ENCODE data around the gene SIRT1. TPM values are rescaled to one million over a fixed set of nuclear protein-coding genes. Genes with fewer than 3 reads are reported as not detected.

The SIRT1 gene
- total RNA-seq (2011; cell fraction: chromatin; rRNA removed; ENCODE audit: low replicate concordance): 9.5 and 26.7 TPM in 2 replicates
- total RNA-seq (2011; cell fraction: nucleolus; rRNA removed): 5.5 and 7.5 TPM in 2 replicates
- total RNA-seq (2011; cell fraction: nucleoplasm; rRNA removed): 10.4 and 18.1 TPM in 2 replicates
- total RNA-seq (2014; rRNA removed): 13.2 and 13.6 TPM in 2 replicates
- 21.6 and 23.2 TPM in 2 replicates for total RNA-seq (2014; rRNA removed; fragmentation: Illumina TruSeq; extraction: Trizol)
- 18.6 and 19.9 TPM in 2 replicates for total RNA-seq (2015; rRNA removed; fragmentation: Illumina TruSeq; extraction: Trizol)
- total RNA-seq (2021): 20.9 and 25.8 TPM in 2 replicates
- polyA plus RNA-seq (2011; rRNA removed): 13.5 and 17.2 TPM in 2 replicates
- 2.7 and 6.2 TPM in 2 replicates for polyA plus RNA-seq (2011; cell fraction: cytosol; rRNA removed)
- polyA plus RNA-seq (2011; cell fraction: nucleus; rRNA removed): 4.8 and 5.7 TPM in 2 replicates
- 14.0 and 15.7 TPM in 2 replicates for polyA plus RNA-seq (2012)
- 22.3 and 25.8 TPM in 2 replicates for polyA plus RNA-seq (2014; fragmentation: Illumina TruSeq; extraction: Trizol)
- polyA plus RNA-seq (2014; fragmentation: Nextera tagmentation; extraction: Ambion mirVana): 1 to 10 TPM; 7.8 to 8.8 TPM
- polyA plus RNA-seq (2014; rRNA removed): 18.2 and 19.1 TPM in 2 replicates
- polyA minus RNA-seq (2011; rRNA and poly(A)+ RNA removed): 14.2 and 15.7 TPM in 2 replicates
- polyA minus RNA-seq (2011; cell fraction: cytosol; rRNA and poly(A)+ RNA removed): 6.1 and 7.1 TPM in 2 replicates
- polyA minus RNA-seq (2011; cell fraction: nucleus; rRNA and poly(A)+ RNA removed): 3.9 and 7.0 TPM in 2 replicates
- Bru-seq, nascent RNA: percentile 86 among the genes with signal in this experiment
- BruChase-seq, experiment 1, labeled RNA remaining after a 2-hour chase: percentile 91 among the genes with signal in this experiment
- BruChase-seq, experiment 2, labeled RNA remaining after a 6-hour chase: percentile 91 among the genes with signal in this experiment
- long read RNA-seq, experiment 1, full-length matches to known transcripts: 110 of 132 reads
- long read RNA-seq, experiment 1, partial matches to known transcripts: 7 of 132 reads
- long read RNA-seq, experiment 1, other reads (novel, unspliced or antisense): 15 of 132 reads
- long read RNA-seq, experiment 2, partial matches to known transcripts: 0 of 6 reads
- long read RNA-seq, experiment 2, other reads (novel, unspliced or antisense): 6 of 6 reads
- long read RNA-seq, experiment 3, partial matches to known transcripts: 0 of 1 reads
- long read RNA-seq, experiment 3, other reads (novel, unspliced or antisense): 1 of 1 reads

DNA sequence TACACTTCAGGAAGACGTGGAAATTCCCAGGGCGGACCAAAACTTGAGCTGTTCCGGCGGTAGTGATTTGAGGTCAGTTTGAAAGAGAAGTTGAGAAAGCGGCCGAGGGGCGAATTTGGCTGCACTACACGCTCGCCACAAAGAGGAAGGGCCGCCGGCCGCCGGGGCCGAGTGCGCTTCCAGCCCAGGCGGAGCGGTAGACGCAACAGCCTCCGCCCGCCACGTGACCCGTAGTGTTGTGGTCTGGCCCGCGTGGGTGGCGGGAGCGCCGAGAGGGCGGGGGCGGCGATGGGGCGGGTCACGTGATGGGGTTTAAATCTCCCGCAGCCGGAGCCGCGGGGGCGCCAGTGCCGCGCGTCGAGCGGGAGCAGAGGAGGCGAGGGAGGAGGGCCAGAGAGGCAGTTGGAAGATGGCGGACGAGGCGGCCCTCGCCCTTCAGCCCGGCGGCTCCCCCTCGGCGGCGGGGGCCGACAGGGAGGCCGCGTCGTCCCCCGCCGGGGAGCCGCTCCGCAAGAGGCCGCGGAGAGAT, at the start of gene SIRT1:
TSS of gene SIRT1 (plus strand) at position 344 of the 529 bp plus-strand sequence. CDS start at position 410, 66 bp downstream.
- no TSS peak for BruUV-seq (replicated peaks)
- 0% methylated on average over 31 of the region's 62 CpGs for WGBS (ENCODE audit: insufficient coverage, low coverage, missing lambda C conversion rate)
- in situ Hi-C loops (cut with MboI): no loop called here
- TF ChIP-seq FUS (optimal IDR thresholded peaks at IDR 0.05; ENCODE audit: low read depth, low read length) (peak; percentile 49), NCOA1 (IDR thresholded peaks at IDR 0.05; ENCODE audit: low read depth) (peak; percentile 30; the same call in 1 of the 2 replicates), SIN3A (IDR thresholded peaks at IDR 0.05; ENCODE audit: borderline replicate concordance in 2 of 2, control insufficient read depth in 1 of 2, low read depth in 2 of 2, low read length in 2 of 2) (peak; percentile 92; a peak in 3 of 4 replicates), ZBTB17 (CRISPR knock-in tag; IDR thresholded peaks at IDR 0.05) (peak; percentile 42; the same call in 1 of the 2 replicates), ZEB2 (IDR thresholded peaks at IDR 0.05) (peak; percentile 62; the same call in 1 of the 2 replicates), ZNF507 (tag; conservative IDR thresholded peaks at IDR 0.05) (no peak), TEAD4 (IDR thresholded peaks at IDR 0.05; ENCODE audit: low read length) (peak; percentile 89), TEAD4 (CRISPR knock-in tag; IDR thresholded peaks at IDR 0.05; ENCODE audit: borderline replicate concordance) (no peak), C11orf30 (IDR thresholded peaks at IDR 0.05; ENCODE audit: low read depth) (0 out of 2 replicates have a peak, but pooled peaks have one; percentile 34), POLR2G (IDR thresholded peaks at IDR 0.05; ENCODE audit: low read depth, low read length) (peak; percentile 98)
- TF ChIP-seq, protein P1, sequence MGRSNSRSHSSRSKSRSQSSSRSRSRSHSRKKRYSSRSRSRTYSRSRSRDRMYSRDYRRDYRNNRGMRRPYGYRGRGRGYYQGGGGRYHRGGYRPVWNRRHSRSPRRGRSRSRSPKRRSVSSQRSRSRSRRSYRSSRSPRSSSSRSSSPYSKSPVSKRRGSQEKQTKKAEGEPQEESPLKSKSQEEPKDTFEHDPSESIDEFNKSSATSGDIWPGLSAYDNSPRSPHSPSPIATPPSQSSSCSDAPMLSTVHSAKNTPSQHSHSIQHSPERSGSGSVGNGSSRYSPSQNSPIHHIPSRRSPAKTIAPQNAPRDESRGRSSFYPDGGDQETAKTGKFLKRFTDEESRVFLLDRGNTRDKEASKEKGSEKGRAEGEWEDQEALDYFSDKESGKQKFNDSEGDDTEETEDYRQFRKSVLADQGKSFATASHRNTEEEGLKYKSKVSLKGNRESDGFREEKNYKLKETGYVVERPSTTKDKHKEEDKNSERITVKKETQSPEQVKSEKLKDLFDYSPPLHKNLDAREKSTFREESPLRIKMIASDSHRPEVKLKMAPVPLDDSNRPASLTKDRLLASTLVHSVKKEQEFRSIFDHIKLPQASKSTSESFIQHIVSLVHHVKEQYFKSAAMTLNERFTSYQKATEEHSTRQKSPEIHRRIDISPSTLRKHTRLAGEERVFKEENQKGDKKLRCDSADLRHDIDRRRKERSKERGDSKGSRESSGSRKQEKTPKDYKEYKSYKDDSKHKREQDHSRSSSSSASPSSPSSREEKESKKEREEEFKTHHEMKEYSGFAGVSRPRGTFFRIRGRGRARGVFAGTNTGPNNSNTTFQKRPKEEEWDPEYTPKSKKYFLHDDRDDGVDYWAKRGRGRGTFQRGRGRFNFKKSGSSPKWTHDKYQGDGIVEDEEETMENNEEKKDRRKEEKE (IDR thresholded peaks at IDR 0.05; ENCODE audit: borderline replicate concordance in 1 of 2, control insufficient read depth in 1 of 2, low read depth in 2 of 2, low read length in 1 of 2): 0 out of 4 replicates have a peak, but pooled peaks of 1 of the 2 experiments have one; percentile 62
- TF ChIP-seq, protein P2, sequence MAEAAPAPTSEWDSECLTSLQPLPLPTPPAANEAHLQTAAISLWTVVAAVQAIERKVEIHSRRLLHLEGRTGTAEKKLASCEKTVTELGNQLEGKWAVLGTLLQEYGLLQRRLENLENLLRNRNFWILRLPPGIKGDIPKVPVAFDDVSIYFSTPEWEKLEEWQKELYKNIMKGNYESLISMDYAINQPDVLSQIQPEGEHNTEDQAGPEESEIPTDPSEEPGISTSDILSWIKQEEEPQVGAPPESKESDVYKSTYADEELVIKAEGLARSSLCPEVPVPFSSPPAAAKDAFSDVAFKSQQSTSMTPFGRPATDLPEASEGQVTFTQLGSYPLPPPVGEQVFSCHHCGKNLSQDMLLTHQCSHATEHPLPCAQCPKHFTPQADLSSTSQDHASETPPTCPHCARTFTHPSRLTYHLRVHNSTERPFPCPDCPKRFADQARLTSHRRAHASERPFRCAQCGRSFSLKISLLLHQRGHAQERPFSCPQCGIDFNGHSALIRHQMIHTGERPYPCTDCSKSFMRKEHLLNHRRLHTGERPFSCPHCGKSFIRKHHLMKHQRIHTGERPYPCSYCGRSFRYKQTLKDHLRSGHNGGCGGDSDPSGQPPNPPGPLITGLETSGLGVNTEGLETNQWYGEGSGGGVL (CRISPR knock-in tag; IDR thresholded peaks at IDR 0.05): no peak

More for the DNA sequence above, at the start of gene SIRT1:
- ChIA-PET CTCF (ENCODE audit: low intra/inter-chr PET ratio) (no interaction called here), POLR2A (interaction anchor here (0.7 to 2.1 kb wide), 10 partner anchors 9 to 1063 kb away, joined by 3 to 10 read pairs (median 4); partner anchors contain the start of genes HNRNPH3 and PBLD)
- Histone ChIP-seq H3K9me3 (replicated peaks; ENCODE audit: control insufficient read depth, insufficient read depth, low read depth, low read length) (no peaks in the 10 kb centered on the region), H3K9ac (ENCODE audit: insufficient read depth in 1 of 2, low read depth in 2 of 2, low read length in 2 of 2) (peak within 1 kb of the TSS; percentile 79 to 95), H2AFZ (ENCODE audit: low read depth, low read length) (peak within 1 kb of the TSS; percentile 98), H4K20me1 (replicated peaks; ENCODE audit: control insufficient read depth, insufficient read depth, low read length) (no peaks in the 10 kb centered on the region), H3K27ac (ENCODE audit: extremely low read depth, low read depth, low read length) (peak within 1 kb of the TSS; percentile 92), H3K4me1 (replicated peaks in 1 of 2; ENCODE audit: control insufficient read depth in 2 of 2, insufficient read depth in 2 of 2, low read length in 2 of 2) (peaks cover 9 to 16% of the 10 kb centered on the region in 2 experiments; a peak in 4 of 5 replicates), H3K4me2 (ENCODE audit: insufficient read depth, low read length) (peak within 1 kb of the TSS; percentile 93), H3K27me3 (ENCODE audit: control insufficient read depth in 2 of 2, insufficient read depth in 2 of 2, low read length in 2 of 2) (no peaks in the 10 kb centered on the region), H3K79me2 (ENCODE audit: control insufficient read depth, insufficient read depth, low read length) (peaks cover 46% of the 10 kb centered on the region), H3K9me1 (ENCODE audit: control insufficient read depth, insufficient read depth, low read length) (no peaks in the 10 kb centered on the region), H3K36me3 (ENCODE audit: control insufficient read depth, insufficient read depth, low read length) (peaks cover 26% of the 10 kb centered on the region), H3K4me3 (peak within 1 kb of the TSS; percentile 72)
- intact Hi-C loops (cut with micrococcal nuclease): loop anchor here (10.0 kb wide), 1 partner anchor 190 kb away; the partner anchor contains the start of gene HERC4
- peak; percentile 91 for ATAC-seq
- peak; percentile 6 for FAIRE-seq
- DNase-seq (ENCODE audit: extremely low read depth in 1 of 4, low spot score in 3 of 4): peak; percentile 97 to 99 (median 98)

All from K562 (cell line).